Middle frontal gyrus (tissue), 1 donor: ENCODE measurements around the gene WNK2.
"Not testable (repeated sequence)": the region's sequence is repeated elsewhere in the genome, so short reads cannot be mapped to it uniquely, and the experiment has no call there.

ENCODE experiments used
- DNase-seq: peaks from one replicate; pipeline ENCODE4 v3.0.0-alpha.2; 2015; ENCODE audit warnings: low spot score; ENCODE audit errors: extremely low spot score

WNK2 gene

GRCh38 chr9:93365427-93366118 is 181.6 kb downstream of the WNK2 start:
- no peak for DNase-seq

- no peak for DNase-seq
Measured at GRCh38 chr9:93366119-93366447, 182.1 kb downstream of the WNK2 start.

GRCh38 chr9:93366486-93366885 is 182.5 kb downstream of the WNK2 start:
- DNase-seq, result not testable (repeated sequence)

- DNase-seq, result no peak
Measured at GRCh38 chr9:93368437-93368836, 184.5 kb downstream of the WNK2 start.

- DNase-seq, result no peak
Measured at GRCh38 chr9:93369686-93370085, 185.7 kb downstream of the WNK2 start.
